Activated naive CD4-positive, alpha-beta T cell treated with Interleukin-2 at 50 U/mL for 16 hours (primary cell): ENCODE results near the gene ERP44.
"Not testable (repeated sequence)": the region's sequence is repeated elsewhere in the genome, so short reads cannot be mapped to it uniquely, and the experiment has no call there.

ENCODE experiments used
- DNase-seq: peaks from one replicate; pipeline ENCODE4 v3.0.0-alpha.2; 2020

Gene ERP44

DNA sequence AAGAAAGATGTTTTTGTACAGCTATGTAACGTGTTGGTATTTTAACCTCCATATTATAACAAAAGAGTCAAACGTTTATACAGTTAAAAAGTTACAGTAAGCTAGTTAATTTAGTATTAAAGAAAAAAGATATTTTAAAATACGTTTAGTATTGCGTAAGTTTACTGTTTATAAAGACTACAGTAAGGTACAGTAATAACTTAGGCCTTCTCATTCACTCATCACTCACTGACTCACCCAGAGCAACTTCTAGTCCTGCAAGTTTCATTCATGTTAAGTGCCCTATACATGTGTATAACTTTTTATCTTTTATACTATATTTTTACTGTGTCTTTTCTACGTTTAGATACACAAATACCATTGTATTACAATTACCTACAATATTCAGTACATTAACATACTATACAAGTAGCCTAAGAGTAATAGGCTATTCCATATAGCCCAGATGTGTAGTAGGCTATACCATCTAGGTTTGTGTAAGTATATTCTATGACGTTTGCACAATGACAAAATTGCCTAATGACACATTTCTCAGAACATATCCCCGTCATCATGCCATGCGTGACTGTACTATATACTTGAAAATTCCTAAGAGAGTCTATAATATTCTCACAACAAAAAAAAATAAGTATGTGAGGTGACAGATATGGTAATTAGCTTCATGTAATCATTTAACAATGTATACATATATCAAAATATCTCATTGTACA is 33.8 kb downstream of the ERP44 start:
- no peak for DNase-seq

DNA sequence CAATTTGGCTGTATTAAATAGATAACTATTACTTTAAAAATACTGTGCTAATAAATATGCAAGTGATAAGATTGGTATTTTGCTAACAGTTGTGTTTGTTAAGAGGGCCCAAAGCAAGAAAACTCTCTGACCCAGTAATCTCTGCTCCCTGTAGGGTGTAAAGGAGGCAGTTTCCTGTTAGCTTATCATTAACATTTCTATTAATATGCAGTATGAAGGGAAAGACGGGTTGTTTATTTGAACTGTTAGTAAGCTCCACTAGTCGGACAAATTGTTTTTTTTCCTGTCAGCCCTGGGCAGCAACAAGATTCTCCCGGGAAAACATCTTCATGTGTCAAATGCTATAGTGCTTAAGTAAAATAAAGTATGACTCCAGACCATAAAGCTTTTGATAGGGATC is 35.6 kb downstream of the ERP44 start:
- DNase-seq, result no peak

DNA sequence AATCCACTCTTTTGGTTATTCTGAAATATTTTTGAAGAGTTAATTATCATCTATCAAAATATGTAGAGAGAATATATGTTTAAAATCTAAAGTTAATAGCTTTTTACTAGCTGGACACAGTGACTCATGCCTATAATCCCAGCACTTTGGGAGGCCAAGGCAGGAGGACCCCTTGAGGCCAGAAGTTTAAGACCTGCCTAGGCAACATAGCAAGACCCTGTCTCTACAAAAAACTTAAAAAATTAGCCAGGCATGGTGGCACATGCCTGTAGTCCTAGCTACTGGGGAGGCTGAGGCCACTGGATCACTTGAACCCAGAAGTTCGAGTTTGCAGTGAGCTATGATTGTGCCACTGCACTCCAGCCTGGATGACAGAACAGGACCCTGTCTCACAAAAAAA is 36.1 kb downstream of the ERP44 start:
- DNase-seq, result not testable (repeated sequence)

DNA sequence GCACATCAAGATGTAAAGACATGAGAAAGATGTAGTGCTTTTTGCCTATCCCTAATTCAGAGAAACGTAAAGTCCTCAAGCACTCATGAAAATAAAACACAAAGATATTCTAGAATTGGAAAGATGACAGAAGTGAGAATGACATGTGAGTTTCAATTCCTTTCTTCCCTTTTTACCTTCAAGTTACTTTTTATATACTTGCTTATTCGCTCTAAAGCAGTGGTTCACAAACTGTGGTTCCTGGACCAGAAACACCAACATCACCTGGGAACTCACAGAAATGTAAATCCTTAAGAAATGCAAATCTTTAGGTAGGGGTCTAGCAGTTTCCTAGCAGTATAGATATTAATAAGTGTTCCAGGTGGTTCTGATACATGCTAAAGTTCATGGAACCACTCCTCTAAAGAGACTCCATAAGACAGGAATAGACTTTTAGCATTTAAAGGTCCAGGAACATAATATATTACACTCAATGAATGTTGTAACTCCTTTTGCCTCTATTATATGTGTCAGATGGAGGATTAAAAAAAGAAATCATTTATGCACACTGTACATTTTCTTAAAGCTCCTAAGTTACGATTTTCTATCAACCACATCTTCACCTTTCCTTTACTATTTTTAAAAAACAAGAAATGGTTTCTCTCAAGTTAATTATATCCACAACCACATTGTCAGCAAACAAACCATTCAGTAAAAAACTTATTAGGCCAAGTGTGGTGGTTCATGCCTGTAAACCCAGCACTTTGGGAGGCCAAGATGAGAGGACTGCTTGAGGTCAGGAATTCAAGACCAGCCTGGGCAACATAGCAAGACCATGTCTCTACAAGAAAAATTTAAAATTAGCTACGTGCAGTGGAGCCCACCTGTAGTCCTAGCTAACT is 39.9 kb downstream of the ERP44 start:
- no peak for DNase-seq

DNA sequence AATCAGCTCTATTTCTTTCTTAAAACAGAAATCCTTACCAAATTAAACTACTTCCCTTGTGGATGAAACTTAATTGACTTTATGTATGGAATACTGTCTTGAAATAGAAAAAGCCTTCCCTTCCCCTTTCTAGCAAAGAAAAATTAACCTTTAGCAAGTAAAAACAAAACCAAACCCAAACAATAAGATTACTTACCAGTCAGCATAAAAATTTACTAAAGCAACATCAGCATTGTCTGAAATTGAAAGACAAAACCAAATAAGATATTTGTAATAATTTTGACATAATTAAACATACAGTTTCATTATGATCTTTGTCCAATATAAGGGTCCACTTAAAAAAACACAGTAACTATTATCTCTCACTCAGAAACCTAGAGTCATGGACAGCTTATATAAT is 41.2 kb downstream of the ERP44 start:
- no peak for DNase-seq

DNA sequence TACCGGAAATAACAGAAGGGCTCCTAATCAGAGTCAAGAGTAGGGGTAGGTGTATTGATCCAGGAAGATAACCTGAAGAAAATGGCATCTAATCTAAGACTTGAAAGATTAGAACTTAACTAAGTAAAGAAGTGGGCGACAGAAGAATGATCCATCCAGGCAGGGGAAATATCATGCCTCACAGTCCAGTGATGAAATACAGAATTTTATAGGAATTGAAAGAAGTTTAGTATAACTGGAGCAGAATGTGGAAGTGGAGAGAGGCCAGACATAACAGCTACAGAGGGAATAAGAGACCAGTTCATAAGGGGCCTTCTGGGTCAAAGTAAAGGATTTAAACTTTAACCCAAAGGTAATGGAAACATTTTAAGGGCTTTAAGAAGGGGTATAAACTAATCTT is 42.2 kb downstream of the ERP44 start:
- DNase-seq, result no peak

DNA sequence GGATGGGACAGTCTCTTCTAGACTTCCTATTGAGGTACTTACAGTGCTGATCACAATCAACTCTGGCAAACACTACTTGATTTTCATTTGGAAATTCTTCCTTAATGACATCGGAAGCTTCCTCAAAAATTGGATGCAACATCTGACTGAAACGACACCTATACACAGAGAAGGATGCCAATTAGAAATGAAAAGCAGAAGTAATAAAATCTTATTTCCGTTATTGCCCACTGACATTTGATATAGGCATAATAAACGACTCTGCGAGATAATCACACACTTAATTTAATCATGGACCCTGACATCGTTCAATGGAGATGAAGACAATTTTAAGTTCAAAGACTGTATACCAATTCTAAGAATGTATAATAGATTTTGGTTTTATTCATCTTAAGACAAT is 46.4 kb downstream of the ERP44 start:
- DNase-seq, result no peak

DNA sequence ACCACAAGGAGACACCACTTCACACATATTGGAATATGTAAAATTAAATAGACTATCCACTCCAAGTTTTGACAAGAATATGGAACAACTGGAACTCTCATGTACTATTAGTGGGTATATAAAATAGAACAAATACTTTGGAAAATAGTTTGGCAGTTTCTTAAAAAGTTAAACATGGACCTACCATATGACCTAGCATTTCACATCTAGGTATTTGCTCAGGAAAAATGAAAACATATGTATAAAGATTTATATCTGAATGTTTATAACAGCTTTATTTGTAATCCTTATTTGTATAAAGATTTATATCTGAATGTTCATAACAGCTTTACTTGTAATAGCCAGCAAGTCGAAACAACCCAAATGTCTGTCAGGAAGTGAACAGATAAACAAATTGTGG is 49.2 kb downstream of the ERP44 start:
- DNase-seq, result no peak

DNA sequence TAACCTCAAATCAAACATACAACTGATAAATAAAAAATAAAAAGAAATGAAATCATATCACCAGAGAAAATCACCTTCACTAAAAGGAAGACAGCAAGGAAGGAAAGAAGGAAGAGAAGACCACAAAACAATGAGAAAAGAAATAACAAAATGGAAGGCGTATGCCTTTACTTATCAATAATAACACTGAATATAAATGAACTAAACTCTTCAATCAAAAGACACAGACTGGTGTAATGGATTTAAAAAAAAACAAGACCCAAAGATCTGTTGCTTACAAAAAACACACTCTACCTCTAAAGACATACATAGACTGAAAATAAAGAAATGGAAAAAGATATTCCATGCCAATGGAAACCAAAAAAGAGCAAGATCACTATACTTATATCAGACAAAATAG is 60.3 kb downstream of the ERP44 start:
- DNase-seq, result no peak

DNA sequence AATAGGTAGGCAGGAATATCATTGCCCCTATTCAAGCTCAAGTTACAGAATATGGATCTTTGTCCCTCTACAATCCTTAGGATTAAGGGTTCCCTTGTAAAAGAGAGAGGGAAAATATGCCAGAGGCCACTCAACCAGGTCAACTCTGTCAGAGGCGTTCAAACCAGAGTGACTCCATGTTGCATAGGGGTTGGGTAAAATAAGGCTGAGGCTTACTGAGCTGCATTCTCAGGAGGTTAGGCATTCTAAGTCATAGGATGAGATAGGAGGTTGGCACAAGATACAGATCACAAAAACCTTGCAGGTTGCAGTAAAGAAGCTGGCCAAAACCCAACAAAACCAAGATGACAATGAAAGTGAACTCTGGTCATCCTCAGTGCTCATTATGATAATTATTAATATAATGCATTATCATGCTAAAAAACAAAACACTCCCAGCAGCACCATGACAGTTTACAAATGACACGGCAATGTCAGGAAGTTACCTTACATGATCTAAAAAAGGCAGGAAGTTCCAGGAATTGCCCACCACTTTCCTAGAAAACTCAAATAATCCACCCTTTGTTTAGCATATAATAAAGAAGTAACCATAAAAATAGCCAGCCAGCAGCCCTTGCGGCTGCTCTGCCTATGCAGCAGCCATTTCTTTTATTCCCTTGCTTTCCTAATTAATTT is 64.8 kb downstream of the ERP44 start:
- no peak for DNase-seq

DNA sequence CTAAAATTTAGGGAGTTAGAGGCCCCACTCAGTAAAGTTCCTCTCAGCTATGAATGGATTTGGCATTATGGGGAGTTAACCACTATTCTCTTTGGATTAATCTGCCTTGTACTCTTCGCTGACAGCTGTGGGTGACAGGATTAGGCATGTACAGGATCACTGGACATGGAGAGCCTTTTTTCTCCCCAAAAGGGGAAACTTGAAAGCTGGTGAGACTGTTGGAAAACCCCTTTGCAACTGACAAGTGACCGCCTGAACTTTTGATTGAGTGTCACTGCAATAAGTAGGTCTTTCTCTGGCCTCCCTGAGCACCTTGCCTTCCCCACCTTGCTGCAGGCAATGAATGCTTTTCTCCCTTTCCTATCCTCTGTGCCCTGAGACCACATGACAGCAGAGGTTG is 68.3 kb downstream of the ERP44 start:
- DNase-seq, result no peak

DNA sequence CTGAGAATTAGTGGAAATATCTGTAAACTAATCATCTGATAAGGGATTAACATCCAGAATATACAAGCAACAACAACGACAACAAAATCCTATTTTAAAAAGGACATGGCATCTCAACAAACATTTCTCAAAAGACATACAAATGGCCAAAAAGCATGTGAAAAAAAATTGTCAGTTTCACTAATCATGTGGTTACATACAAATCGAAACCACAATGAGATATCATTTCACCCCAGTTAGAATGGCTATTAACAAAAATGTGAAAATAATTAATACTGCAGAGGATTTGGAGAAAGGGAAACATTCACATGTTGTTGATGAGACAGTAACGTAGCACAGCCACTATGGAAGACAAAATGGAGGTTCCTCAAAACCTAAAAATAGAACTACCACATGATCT is 69.5 kb downstream of the ERP44 start:
- DNase-seq, result no peak

DNA sequence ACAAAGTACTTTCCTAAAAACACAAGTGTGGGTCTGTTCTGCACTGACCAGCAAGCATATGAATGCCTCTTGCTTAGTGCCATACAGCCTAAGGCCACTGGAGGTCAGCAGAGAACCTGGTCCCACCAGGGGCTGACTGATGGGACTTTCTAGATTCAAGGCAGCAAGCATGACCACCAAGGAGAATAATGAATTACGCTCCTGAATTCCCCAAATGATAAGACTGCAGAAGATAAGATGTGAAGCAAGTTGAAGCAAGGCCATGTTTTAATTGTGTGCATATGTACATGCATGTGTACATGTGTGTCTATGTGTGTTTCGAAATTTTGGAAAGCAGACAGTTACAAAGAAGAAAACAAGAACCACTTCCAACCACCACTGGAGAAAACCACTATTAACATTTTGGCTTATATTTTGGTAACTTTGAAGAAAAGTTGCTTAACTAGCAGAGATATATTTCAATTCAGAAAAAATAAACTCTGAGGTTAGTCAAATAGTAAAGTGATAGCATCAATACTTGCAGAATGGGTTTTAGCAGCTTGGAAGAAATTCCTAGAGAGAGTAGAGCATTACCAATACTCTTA is 70.5 kb downstream of the ERP44 start:
- DNase-seq, result peak; percentile 72

DNA sequence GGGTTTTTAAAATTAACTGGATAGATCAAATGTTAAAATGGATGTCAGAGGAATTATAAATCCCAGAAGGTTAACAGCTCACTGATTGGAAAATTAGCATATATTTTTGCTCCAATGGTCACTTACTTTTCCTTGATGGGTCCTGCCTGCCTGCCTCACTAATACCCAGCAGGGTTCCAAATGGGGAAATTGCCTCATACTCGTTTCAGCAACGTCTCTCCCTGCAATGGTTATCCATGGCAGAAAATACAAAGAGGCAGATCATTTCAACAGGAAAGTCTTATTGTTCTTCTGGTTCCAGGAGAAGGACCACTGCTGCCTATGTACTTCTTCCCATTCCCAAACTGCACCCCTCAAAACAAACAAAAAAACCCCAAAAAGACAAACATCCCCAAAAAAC is 71.3 kb downstream of the ERP44 start:
- no peak for DNase-seq

DNA sequence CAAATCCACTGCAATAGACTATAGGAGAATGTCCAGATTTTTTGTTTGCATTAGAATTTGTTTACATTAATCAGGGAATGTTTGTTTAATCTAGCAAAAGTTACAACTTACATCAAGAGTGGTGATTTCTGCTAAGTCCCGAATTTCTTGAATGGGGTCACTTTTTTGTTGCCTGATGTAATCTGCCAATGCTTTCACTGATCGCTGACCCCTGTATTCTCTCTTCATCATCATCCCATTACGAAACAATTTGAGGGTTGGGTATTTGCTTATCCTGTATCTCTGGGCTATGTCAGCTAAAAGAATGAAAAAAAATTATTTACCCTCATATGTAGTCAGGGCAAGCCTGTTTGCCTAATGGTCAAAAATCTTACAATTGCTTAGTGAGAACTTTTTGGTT is 76.9 kb downstream of the ERP44 start:
- DNase-seq, result no peak

DNA sequence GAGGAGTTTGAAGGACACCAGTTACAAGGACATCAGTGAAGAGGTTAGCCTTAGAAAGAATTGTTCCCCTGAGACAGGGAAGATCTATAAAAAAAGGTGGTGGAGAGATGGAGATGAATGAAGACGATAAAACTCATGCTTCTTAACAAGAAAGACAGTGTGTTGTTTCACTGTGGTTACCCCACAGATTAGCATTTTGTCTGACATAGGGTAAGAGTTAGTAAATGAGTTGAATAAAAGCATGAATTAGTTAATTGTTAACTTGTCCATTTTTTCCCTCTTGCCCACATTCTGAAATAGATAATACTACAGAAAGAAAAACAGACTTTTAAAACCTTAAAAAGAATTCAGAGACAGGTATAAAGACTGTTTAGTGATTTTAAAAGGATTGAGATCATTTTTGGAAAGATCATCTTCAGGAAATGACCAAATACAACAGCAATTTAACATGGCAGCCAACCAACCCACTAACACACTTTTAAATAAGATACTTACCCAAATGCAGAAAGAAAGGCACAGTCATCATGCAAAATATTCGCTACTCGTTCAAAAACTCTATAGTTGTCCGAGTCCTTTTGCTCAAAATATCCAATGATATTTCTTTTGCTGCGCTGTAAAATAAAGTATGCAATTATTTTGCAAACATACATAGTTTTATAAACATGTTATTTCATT is 78.5 kb downstream of the ERP44 start:
- DNase-seq, result no peak

DNA sequence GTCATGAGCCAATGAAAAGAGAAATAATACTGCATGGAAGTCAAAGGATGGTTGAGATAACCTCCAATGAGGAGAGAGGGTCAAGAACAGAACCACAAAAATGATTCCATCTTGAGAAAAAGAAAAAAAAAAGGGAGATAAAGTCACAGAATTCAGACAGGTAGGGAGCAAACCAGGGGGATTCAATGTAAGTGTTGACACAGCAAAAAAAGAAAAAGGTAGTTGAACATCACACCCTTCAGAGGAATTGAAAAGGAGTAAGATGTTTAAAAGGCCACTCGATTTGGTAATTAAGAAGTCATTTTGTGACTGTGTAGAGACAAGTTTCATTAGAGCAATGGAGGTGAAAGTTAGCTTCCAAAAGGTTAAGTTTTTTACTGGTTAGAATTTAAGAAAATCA is 79.3 kb downstream of the ERP44 start:
- DNase-seq, result no peak

DNA sequence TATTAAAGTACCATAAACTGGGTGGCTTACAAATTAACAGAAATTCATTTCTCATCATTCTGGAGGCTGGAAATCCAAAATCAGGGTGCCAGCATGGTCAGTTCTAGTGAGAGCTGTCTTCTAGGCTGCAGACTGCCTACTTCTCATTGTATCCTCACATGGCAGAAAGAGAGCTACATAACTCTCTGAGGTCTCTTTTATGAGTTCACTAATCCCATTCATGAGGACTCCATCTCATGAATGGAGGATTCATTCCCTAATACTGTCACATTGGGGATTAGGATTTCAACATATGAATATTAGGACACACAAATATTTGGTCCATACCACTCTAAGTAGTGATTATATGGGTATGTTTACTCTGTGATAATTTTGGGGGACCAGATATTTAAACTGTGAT is 84.0 kb downstream of the ERP44 start:
- DNase-seq, result no peak

DNA sequence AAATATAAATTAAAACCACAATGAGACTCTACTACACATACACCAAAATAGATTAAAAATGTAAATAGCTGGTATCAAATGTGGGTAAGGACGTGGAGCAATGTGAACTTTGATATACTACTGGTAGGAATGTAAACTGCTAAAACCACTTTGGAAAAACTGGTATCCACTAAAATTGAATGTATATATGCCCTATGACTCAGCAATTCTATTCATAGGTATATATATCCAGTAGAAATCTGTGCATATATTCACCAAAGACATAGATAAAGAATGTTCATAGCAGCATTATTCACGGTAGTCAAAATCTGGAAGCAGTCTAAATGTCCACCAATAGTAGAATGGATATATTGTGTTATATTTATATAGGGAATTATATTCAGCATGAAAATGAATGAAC is 85.2 kb downstream of the ERP44 start:
- no peak for DNase-seq

DNA sequence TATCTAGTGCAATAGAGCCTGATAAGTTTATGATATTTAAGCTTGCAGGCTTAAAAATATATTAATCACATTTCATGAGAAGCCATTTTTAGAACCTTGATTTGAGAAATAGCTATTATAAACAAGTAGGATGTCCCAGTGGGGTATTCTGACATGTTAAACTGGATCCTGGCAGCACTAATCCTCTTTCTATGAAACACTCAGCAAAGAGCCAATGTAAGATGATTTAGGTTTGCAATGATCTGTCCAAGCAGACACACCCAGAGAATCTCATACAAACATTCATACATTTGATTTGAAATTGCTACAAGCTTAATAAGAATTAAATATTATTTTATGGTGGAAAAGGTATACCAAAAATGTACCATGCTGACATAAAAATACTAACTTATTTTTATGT is 86.5 kb downstream of the ERP44 start:
- no peak for DNase-seq

DNA sequence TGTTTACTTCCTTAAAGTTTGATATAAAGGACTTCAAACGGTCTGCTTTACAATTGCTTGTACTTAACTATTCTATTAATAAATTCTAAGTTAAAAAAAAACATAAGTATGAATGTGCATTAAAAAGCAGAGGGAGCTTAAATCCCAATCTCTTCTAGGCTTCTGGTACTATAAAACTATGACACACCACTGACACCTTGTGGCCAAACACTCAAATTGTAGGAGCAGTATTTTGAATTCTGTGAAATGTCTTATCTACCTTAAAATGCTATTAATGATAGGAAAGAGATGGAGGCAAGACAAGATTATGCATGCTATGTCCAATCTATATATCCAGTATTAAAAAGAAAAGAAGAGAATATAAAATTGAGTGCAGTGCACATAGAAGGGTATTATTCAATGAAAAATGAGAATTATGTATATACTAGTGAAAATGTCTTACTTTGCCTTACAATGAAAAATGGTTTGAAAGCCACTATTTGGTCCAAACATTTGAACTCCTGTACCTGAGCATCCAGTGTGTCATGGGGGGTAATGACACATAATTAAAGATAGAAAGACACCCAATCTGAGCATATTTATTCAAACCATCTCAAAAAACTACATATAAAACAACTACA is 87.6 kb downstream of the ERP44 start:
- DNase-seq, result no peak

DNA sequence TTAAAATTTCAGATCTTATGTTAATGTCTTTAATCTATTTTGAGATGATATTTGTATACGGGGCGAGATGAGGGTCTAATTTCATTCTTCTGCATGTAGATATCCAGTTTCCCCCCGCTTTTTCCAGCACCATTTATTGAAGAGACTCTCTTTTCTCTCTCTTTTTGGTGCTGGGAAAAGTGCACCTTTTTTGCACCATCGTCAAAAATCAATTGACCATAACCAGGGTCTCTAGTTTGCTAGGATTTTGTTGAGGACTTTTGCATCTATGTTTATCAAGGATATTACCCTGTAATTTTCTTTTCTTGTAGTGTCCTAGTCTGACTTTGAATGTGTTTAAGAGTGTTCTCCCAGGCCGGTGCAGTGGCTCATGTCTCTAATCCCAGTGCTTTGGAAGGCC is 99.0 kb downstream of the ERP44 start:
- DNase-seq, result no peak

DNA sequence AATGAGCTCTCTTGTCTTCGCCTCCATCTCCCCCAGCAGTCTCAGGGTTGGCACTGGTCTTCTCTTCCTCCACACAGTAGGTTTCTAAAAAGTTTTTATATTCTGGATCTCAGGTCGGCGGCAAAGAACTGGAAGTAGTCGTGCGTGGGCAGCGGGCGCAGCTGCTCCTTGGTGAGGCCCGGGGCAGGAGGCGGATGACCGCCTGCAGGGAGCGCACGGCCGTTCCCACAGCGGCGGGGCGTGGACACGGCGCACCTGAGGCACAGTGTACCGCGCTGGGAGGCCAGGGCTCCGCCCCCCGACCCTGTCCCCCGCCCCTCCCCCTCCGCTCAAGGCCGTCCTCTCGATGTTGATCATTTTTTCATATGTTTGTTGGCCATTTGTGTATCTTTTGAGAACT is 99.9 kb downstream of the ERP44 start:
- DNase-seq, result no peak
